Breast epithelium (tissue), 3 donors: ENCODE results near the gene PLAAT5.

ENCODE experiments used
- POLR2A ChIP-seq: fragments of 450-650 bp; IDR thresholded peaks from one replicate; pipeline ENCODE4 v1.6.1; 2016; ENCODE audit warnings: antibody characterized with exemption, mild to moderate bottlenecking, moderate library complexity
- POLR2AphosphoS5 ChIP-seq, 3 donors: sonication (generic); formaldehyde crosslinking; IDR thresholded peaks; one replicate each; pipeline ENCODE4 v1.6.1; 2017; ENCODE audit warnings: antibody characterized with exemption in 3 of 3
- TF ChIP-seq, protein P1 (sequence below), 3 donors: fragments of 450-650 bp; IDR thresholded peaks; one replicate each; pipeline ENCODE4 v1.5.1; 2016 to 2017; ENCODE audit warnings: antibody characterized with exemption in 3 of 3, mild to moderate bottlenecking in 3 of 3, moderate library complexity in 3 of 3

DNA sequence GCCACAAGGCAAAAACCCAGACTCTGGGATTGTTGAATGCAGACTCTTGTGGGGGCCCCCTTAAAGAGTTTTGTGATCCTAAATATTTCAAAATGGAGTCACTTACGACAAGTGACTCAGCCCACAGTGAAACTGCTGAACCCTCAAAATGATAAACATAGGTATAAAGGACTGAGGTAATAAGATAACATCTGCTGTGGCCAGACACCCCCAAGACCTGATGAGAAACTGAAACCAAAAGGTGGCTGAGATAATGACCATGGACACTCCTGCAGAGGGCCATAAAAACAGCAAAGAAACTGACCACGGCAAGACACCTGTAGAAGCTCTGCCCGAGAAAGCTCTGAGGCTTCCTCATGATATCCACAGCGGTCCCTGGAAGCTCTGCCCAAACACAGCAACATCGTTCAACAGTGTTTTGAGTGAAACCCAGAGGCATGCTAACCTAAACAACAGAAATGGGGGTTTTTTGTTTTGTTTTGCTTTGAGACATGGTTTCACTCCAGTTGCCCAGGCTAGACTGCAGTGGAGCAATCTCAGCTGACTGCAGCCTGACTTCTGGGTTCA lies 44.0 kb upstream of the PLAAT5 start:
- TF ChIP-seq POLR2A (no peak), POLR2AphosphoS5 (IDR thresholded peaks at IDR 0.05) (no peak)
- TF ChIP-seq, protein P1, sequence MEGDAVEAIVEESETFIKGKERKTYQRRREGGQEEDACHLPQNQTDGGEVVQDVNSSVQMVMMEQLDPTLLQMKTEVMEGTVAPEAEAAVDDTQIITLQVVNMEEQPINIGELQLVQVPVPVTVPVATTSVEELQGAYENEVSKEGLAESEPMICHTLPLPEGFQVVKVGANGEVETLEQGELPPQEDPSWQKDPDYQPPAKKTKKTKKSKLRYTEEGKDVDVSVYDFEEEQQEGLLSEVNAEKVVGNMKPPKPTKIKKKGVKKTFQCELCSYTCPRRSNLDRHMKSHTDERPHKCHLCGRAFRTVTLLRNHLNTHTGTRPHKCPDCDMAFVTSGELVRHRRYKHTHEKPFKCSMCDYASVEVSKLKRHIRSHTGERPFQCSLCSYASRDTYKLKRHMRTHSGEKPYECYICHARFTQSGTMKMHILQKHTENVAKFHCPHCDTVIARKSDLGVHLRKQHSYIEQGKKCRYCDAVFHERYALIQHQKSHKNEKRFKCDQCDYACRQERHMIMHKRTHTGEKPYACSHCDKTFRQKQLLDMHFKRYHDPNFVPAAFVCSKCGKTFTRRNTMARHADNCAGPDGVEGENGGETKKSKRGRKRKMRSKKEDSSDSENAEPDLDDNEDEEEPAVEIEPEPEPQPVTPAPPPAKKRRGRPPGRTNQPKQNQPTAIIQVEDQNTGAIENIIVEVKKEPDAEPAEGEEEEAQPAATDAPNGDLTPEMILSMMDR (IDR thresholded peaks at IDR 0.05): no peak
